ENCODE data around the gene C6orf89.

Gene C6orf89

GRCh38 chr6:36857325-36857724 is 28.4 kb upstream of the C6orf89 start:
- Histone ChIP-seq H4K20me1 (ENCODE audit: insufficient read depth, low read length) (no peaks in the 10 kb centered on the region), H3K9ac (ENCODE audit: low read length) (no peak overlapping the region), H3K79me2 (ENCODE audit: low read length) (peaks cover 33% of the 10 kb centered on the region), H3K4me3 (ENCODE audit: low read length) (no peak overlapping the region), H3F3A (ENCODE audit: insufficient read depth, low read length) (no peaks in the 10 kb centered on the region), H3K4me1 (ENCODE audit: low read length) (no peaks in the 10 kb centered on the region), H3K27ac (ENCODE audit: low read length) (no peak overlapping the region), H3K4me2 (ENCODE audit: low read depth, low read length) (no peak overlapping the region), H3K9me3 (replicated peaks; ENCODE audit: insufficient read depth, low read length) (no peaks in the 10 kb centered on the region), H3K36me3 (replicated peaks; ENCODE audit: insufficient read depth, low read length) (no peaks in the 10 kb centered on the region), H3K9me2 (replicated peaks; ENCODE audit: insufficient read depth, low read length) (no peaks in the 10 kb centered on the region), H3K27me3 (replicated peaks; ENCODE audit: insufficient read depth, low read length) (no peaks in the 10 kb centered on the region), H2AFZ (ENCODE audit: low read length) (no peak overlapping the region)
- TF ChIP-seq EZH2phosphoT487 (IDR thresholded peaks at IDR 0.05; ENCODE audit: low read length) (no peak), CTCF (IDR thresholded peaks at IDR 0.05; ENCODE audit: low read length) (no peak), EZH2 (optimal IDR thresholded peaks at IDR 0.05; ENCODE audit: low read depth, low read length) (no peak)
- no peak for DNase-seq

GRCh38 chr6:36858407-36858981 is 27.3 kb upstream of the C6orf89 start:
- Histone ChIP-seq H4K20me1 (ENCODE audit: insufficient read depth, low read length) (no peaks in the 10 kb centered on the region), H2AFZ (ENCODE audit: low read length) (no peak overlapping the region), H3K36me3 (replicated peaks; ENCODE audit: insufficient read depth, low read length) (no peaks in the 10 kb centered on the region), H3K9me2 (replicated peaks; ENCODE audit: insufficient read depth, low read length) (no peaks in the 10 kb centered on the region), H3K27ac (ENCODE audit: low read length) (no peak overlapping the region), H3K4me1 (ENCODE audit: low read length) (no peaks in the 10 kb centered on the region), H3K9me3 (replicated peaks; ENCODE audit: insufficient read depth, low read length) (no peaks in the 10 kb centered on the region), H3K4me2 (ENCODE audit: low read depth, low read length) (no peak overlapping the region), H3K4me3 (ENCODE audit: low read length) (no peak overlapping the region), H3K27me3 (replicated peaks; ENCODE audit: insufficient read depth, low read length) (no peaks in the 10 kb centered on the region), H3F3A (ENCODE audit: insufficient read depth, low read length) (no peaks in the 10 kb centered on the region), H3K9ac (ENCODE audit: low read length) (no peak overlapping the region), H3K79me2 (ENCODE audit: low read length) (peaks cover 44% of the 10 kb centered on the region)
- DNase-seq: no peak
- no peak for TF ChIP-seq EZH2phosphoT487 (IDR thresholded peaks at IDR 0.05; ENCODE audit: low read length)
- no peak for TF ChIP-seq EZH2 (optimal IDR thresholded peaks at IDR 0.05; ENCODE audit: low read depth, low read length)
- no peak for TF ChIP-seq CTCF (IDR thresholded peaks at IDR 0.05; ENCODE audit: low read length)

- DNase-seq: no peak
- no peaks in the 10 kb centered on the region for H3F3A ChIP-seq (ENCODE audit: insufficient read depth, low read length)
- no peak overlapping the region for H2AFZ ChIP-seq (ENCODE audit: low read length)
- peaks cover 60% of the 10 kb centered on the region for H3K79me2 ChIP-seq (ENCODE audit: low read length)
- no peaks in the 10 kb centered on the region for H3K9me2 ChIP-seq (replicated peaks; ENCODE audit: insufficient read depth, low read length)
- H3K9me3 ChIP-seq (replicated peaks; ENCODE audit: insufficient read depth, low read length): no peaks in the 10 kb centered on the region
- no peaks in the 10 kb centered on the region for H4K20me1 ChIP-seq (ENCODE audit: insufficient read depth, low read length)
- no peak overlapping the region for H3K4me3 ChIP-seq (ENCODE audit: low read length)
- no peaks in the 10 kb centered on the region for H3K4me1 ChIP-seq (ENCODE audit: low read length)
- H3K4me2 ChIP-seq (ENCODE audit: low read depth, low read length): no peak overlapping the region
- TF ChIP-seq EZH2phosphoT487 (IDR thresholded peaks at IDR 0.05; ENCODE audit: low read length) (no peak), CTCF (IDR thresholded peaks at IDR 0.05; ENCODE audit: low read length) (no peak)
- H3K9ac ChIP-seq (ENCODE audit: low read length): no peak overlapping the region
- H3K36me3 ChIP-seq (replicated peaks; ENCODE audit: insufficient read depth, low read length): no peaks in the 10 kb centered on the region
- H3K27ac ChIP-seq (ENCODE audit: low read length): no peak overlapping the region
- H3K27me3 ChIP-seq (replicated peaks; ENCODE audit: insufficient read depth, low read length): no peaks in the 10 kb centered on the region
These were observed 25.6 kb upstream of the C6orf89 start for GRCh38 chr6:36860126-36860525.
